HFFc6 (cell line): ENCODE measurements around the gene HDAC10. TPM values are rescaled to one million over a fixed set of nuclear protein-coding genes. Genes with fewer than 3 reads are reported as not detected.

Experiments
- DNase-seq: peaks from one replicate; pipeline ENCODE4 v3.0.0-alpha.2; 2018
- H3K27ac Mint-ChIP-seq: 2 replicates; pipeline ENCODE4 v1.8.0; 2020; ENCODE audit warnings: mild to moderate bottlenecking, mixed read lengths
- H3K27me3 Mint-ChIP-seq: 2 replicates; pipeline ENCODE4 v1.8.0; 2021; ENCODE audit warnings: mild to moderate bottlenecking, moderate library complexity, mixed read lengths; ENCODE audit not compliant: insufficient read depth
- H3K36me3 Mint-ChIP-seq: 2 replicates; pipeline ENCODE4 v1.8.0; 2021; ENCODE audit warnings: low read depth, mixed read lengths
- H3K4me1 Mint-ChIP-seq: 2 replicates; pipeline ENCODE4 v1.8.0; 2020; ENCODE audit warnings: low read depth, mixed read lengths
- H3K4me3 Mint-ChIP-seq: 2 replicates; pipeline ENCODE4 v1.8.0; 2020; ENCODE audit warnings: mild to moderate bottlenecking, moderate library complexity, mixed read lengths
- H3K9me3 Mint-ChIP-seq: 2 replicates; pipeline ENCODE4 v1.8.0; 2020; ENCODE audit warnings: mild to moderate bottlenecking, mixed read lengths
- total RNA-seq, 6 experiments: library from RNA; stranded (reverse); fragmentation: NEBNext Ultra II Directional; extraction: Animal tissue kit (Norgen Biotek cat#: 25700); gene quantifications; 2 replicates in 1 of 6; 3 replicates in 5 of 6; pipeline ENCODE4 v1.2.3, GENCODE V29; 2021
- TF ChIP-seq, protein P1 (sequence below): fragments of 200-600 bp; sonication (generic); IDR thresholded peaks from 2 replicates; pipeline ENCODE4 v1.5.0; 2021; ENCODE audit warnings: antibody characterized with exemption, mild to moderate bottlenecking

The HDAC10 gene
- total RNA-seq, 6 experiments from 2014 or later, result 24.2 to 30.9 (median 28.9) TPM

GRCh38 chr22:50261615-50262459 lies 10.8 kb upstream of the HDAC10 start, which contains the start of gene MAPK12:
Gene MAPK12 (minus strand): TSS chr22:50261683. CDS start chr22:50261509, 174 bp downstream.
- Mint-ChIP-seq H3K36me3 (no peaks in the 10 kb centered on the region), H3K27ac (peak within 1 kb of the TSS; percentile 74), H3K9me3 (no peaks in the 10 kb centered on the region), H3K4me3 (peak within 1 kb of the TSS; percentile 84), H3K4me1 (peaks cover 8% of the 10 kb centered on the region), H3K27me3 (peaks cover 3% of the 10 kb centered on the region)
- TF ChIP-seq, protein P1, sequence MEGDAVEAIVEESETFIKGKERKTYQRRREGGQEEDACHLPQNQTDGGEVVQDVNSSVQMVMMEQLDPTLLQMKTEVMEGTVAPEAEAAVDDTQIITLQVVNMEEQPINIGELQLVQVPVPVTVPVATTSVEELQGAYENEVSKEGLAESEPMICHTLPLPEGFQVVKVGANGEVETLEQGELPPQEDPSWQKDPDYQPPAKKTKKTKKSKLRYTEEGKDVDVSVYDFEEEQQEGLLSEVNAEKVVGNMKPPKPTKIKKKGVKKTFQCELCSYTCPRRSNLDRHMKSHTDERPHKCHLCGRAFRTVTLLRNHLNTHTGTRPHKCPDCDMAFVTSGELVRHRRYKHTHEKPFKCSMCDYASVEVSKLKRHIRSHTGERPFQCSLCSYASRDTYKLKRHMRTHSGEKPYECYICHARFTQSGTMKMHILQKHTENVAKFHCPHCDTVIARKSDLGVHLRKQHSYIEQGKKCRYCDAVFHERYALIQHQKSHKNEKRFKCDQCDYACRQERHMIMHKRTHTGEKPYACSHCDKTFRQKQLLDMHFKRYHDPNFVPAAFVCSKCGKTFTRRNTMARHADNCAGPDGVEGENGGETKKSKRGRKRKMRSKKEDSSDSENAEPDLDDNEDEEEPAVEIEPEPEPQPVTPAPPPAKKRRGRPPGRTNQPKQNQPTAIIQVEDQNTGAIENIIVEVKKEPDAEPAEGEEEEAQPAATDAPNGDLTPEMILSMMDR, result no peak
- no peak for DNase-seq

- no peaks in the 10 kb centered on the region for H3K9me3 Mint-ChIP-seq
- H3K36me3 Mint-ChIP-seq, result no peaks in the 10 kb centered on the region
- peak overlapping the region; percentile 74 for H3K27ac Mint-ChIP-seq
- peaks cover 2% of the 10 kb centered on the region for H3K27me3 Mint-ChIP-seq
- TF ChIP-seq, protein P1, result no peak
- DNase-seq, result peak; percentile 49
- peaks cover 8% of the 10 kb centered on the region for H3K4me1 Mint-ChIP-seq
- H3K4me3 Mint-ChIP-seq, result peak overlapping the region; percentile 84
These were observed 9.9 kb upstream of the HDAC10 start for GRCh38 chr22:50260801-50261614.

- Mint-ChIP-seq H3K27me3 (peaks cover 2% of the 10 kb centered on the region), H3K9me3 (no peaks in the 10 kb centered on the region), H3K36me3 (no peaks in the 10 kb centered on the region), H3K4me1 (peaks cover 8% of the 10 kb centered on the region), H3K4me3 (peak overlapping the region; percentile 84), H3K27ac (peak overlapping the region; percentile 74)
- TF ChIP-seq, protein P1, result no peak
- no peak for DNase-seq
These were observed 9.4 kb upstream of the HDAC10 start for GRCh38 chr22:50260434-50260800.

DNA sequence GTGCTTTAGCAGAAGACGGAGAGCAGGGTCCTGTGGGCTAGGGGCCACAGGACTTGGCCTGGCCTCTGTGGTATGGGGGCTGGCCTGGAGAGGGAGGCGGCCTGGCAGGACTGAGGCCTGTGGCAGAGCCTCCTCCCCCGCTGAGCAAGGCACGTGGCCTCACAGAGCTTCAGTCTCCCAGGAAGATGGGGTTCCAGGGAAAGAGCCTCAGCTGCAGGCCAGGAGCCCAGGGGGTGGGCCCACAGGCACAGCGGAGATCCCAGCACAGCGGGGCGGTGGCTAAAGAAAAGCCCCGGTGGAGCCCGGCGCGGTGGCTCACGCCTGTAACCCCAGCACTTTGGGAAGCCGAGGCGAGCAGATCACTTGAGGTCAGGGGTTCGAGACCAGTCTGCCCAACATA lies 8.2 kb upstream of the HDAC10 start:
- peaks cover 8% of the 10 kb centered on the region for H3K4me1 Mint-ChIP-seq
- TF ChIP-seq, protein P1, result no peak
- no peak for DNase-seq
- H3K27ac Mint-ChIP-seq, result no peak overlapping the region
- H3K9me3 Mint-ChIP-seq, result no peaks in the 10 kb centered on the region
- H3K27me3 Mint-ChIP-seq, result peaks cover 2% of the 10 kb centered on the region
- H3K36me3 Mint-ChIP-seq, result no peaks in the 10 kb centered on the region
- H3K4me3 Mint-ChIP-seq, result peak overlapping the region; percentile 57

DNA sequence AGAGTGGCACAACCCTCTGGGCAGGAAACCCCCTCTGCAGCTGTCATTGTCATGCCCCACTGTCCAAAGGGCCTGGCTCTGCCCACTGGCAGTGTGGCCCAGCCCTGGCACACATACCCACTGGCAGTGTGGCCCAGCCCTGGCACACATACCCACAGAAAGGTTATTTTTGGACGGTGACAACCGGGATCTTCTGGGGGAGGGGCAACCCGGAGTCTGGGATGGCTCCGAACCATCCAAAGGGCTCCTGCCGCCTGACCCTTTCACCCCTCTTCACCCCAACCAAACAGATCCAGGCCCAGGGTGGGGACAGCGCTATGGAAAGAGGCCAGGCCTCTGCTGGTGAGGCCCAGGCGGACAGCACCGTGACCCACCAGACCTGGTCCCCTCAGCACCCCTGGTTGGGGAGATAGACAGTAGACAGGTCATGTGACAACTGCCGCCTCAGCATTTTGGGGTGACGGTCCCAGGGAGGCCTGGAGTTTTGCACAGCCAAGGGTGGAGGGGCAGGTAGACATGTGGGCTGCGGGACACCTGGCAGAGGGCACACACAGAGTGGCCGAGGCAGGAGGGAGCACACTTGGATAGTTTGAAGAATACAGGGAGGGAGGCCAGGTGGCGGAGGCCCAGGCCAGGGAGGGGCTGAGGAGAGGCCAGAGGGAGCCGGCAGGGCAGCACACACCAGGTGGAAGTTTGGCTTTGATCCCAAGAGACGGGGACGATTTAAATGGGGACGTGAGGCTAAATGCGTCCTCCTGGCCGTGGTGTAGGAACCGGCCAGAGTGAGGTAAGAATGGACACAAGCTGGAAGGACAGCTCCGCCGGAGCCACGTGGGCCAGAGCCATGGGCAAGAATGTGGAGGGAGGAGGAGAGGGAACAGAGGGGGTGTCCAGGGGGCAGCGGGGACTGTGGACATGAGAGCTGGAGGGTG lies 7.6 kb upstream of the HDAC10 start:
- Mint-ChIP-seq H3K4me1 (peaks cover 8% of the 10 kb centered on the region), H3K27me3 (peaks cover 2% of the 10 kb centered on the region), H3K27ac (no peak overlapping the region), H3K9me3 (no peaks in the 10 kb centered on the region), H3K4me3 (peak overlapping the region; percentile 38; the same call in 1 of the 2 replicates), H3K36me3 (no peaks in the 10 kb centered on the region)
- no peak for DNase-seq
- TF ChIP-seq, protein P1, result no peak
